Measurements from ENCODE around the gene CDNF.

The CDNF gene

DNA sequence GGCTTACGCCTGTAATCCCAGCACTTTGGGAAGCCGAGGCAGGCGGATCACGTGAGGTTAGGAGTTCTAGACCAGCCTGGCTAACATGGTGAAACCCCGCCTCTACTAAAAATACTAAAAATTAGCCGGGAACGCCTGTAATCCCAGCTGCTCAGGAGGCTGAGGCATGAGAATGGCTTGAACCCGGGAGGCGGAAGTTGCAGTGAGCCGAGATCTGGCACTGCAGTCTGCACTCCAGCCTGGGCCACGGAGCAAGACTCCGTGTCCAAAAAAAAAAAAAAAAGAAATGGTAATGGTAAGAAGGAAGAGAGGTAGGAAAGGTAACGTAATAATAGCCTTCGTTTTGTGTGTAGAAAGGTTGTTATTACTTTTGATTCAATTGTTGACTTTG, 1.5 kb upstream of the CDNF start:
- DNase-seq (ENCODE audit: low spot score), result no peak
- in situ Hi-C loops (cut with MboI; ENCODE audit: low sequenced_read_pairs, unreplicated experiment), result no loop called here

DNA sequence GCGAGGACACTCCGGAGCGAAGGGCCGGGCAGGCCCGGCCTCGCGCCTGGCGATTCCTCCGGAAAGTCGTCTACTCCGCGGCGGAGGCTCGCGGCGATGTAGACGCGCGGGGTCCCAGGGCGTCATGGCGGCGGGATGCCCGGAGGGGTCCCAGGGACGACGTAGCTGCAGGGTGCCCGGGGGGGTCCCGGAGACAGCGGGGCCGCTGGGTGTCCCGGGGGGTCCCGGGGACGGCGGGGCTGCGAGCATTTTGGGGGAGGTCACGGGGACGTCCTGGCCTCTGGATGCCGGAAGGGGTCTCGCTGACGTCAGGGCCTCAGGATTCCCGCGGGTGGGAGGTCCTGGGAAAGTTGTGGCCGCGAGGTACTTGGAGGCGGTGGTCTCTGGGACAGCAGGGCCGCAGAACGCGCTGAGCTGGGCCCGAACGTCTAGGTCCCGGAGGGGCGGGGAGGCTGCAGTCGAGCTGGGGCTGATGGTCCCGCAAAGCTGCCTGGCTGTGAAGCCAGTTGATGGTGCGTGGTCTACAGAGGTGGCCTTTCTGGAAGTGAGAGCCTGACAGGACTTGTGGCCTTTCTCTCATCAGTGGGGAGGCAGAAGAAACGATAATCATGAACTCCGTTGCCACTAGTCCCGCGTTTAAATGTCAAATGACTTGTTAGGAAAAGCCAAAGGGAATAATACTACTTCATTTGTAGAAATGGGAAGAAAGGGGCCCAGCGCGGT, 906 bp upstream of the CDNF start:
- DNase-seq (ENCODE audit: low spot score), result peak; percentile 59
- TF ChIP-seq, protein P1, sequence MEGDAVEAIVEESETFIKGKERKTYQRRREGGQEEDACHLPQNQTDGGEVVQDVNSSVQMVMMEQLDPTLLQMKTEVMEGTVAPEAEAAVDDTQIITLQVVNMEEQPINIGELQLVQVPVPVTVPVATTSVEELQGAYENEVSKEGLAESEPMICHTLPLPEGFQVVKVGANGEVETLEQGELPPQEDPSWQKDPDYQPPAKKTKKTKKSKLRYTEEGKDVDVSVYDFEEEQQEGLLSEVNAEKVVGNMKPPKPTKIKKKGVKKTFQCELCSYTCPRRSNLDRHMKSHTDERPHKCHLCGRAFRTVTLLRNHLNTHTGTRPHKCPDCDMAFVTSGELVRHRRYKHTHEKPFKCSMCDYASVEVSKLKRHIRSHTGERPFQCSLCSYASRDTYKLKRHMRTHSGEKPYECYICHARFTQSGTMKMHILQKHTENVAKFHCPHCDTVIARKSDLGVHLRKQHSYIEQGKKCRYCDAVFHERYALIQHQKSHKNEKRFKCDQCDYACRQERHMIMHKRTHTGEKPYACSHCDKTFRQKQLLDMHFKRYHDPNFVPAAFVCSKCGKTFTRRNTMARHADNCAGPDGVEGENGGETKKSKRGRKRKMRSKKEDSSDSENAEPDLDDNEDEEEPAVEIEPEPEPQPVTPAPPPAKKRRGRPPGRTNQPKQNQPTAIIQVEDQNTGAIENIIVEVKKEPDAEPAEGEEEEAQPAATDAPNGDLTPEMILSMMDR (IDR thresholded peaks at IDR 0.05; ENCODE audit: borderline replicate concordance, control extremely low read depth, extremely low read depth, insufficient read depth, missing control alignments), result no peak

More for the DNA sequence above, 1.5 kb upstream of the CDNF start:
- TF ChIP-seq, protein P1 (IDR thresholded peaks at IDR 0.05; ENCODE audit: borderline replicate concordance, control extremely low read depth, extremely low read depth, insufficient read depth, missing control alignments), result no peak

GRCh38 chr10:14837003-14837756, 657 bp downstream of the CDNF start:
- TF ChIP-seq, protein P1 (IDR thresholded peaks at IDR 0.05; ENCODE audit: borderline replicate concordance, control extremely low read depth, extremely low read depth, insufficient read depth, missing control alignments), result no peak
- in situ Hi-C loops (cut with MboI; ENCODE audit: low sequenced_read_pairs, unreplicated experiment), result no loop called here

More for the DNA sequence above, 906 bp upstream of the CDNF start:
- in situ Hi-C loops (cut with MboI; ENCODE audit: low sequenced_read_pairs, unreplicated experiment), result no loop called here

GRCh38 chr10:14836208-14836607, 1.6 kb downstream of the CDNF start:
- TF ChIP-seq, protein P1 (IDR thresholded peaks at IDR 0.05; ENCODE audit: borderline replicate concordance, control extremely low read depth, extremely low read depth, insufficient read depth, missing control alignments), result no peak
- no peak for DNase-seq (ENCODE audit: low spot score)
- in situ Hi-C loops (cut with MboI; ENCODE audit: low sequenced_read_pairs, unreplicated experiment), result no loop called here

More at GRCh38 chr10:14837003-14837756, 657 bp downstream of the CDNF start:
- DNase-seq (ENCODE audit: low spot score), result no peak

GRCh38 chr10:14833106-14833505, 4.7 kb downstream of the CDNF start:
- in situ Hi-C loops (cut with MboI; ENCODE audit: low sequenced_read_pairs, unreplicated experiment), result no loop called here
- TF ChIP-seq, protein P1 (IDR thresholded peaks at IDR 0.05; ENCODE audit: borderline replicate concordance, control extremely low read depth, extremely low read depth, insufficient read depth, missing control alignments), result no peak
- DNase-seq (ENCODE audit: low spot score), result no peak

- in situ Hi-C loops (cut with MboI; ENCODE audit: low sequenced_read_pairs, unreplicated experiment), result no loop called here
- no peak for DNase-seq (ENCODE audit: low spot score)
- TF ChIP-seq, protein P1 (IDR thresholded peaks at IDR 0.05; ENCODE audit: borderline replicate concordance, control extremely low read depth, extremely low read depth, insufficient read depth, missing control alignments), result no peak
These were observed 11.6 kb downstream of the CDNF start for GRCh38 chr10:14826076-14826829.
